ENCODE measurements around the gene FBXO11. TPM values are rescaled to one million over a fixed set of nuclear protein-coding genes. Genes with fewer than 3 reads are reported as not detected.
"Not testable (repeated sequence)": the region's sequence is repeated elsewhere in the genome, so short reads cannot be mapped to it uniquely, and the experiment has no call there.

Gene FBXO11
- total RNA-seq, 1 experiment from 2014 or later = 60.5 TPM

DNA sequence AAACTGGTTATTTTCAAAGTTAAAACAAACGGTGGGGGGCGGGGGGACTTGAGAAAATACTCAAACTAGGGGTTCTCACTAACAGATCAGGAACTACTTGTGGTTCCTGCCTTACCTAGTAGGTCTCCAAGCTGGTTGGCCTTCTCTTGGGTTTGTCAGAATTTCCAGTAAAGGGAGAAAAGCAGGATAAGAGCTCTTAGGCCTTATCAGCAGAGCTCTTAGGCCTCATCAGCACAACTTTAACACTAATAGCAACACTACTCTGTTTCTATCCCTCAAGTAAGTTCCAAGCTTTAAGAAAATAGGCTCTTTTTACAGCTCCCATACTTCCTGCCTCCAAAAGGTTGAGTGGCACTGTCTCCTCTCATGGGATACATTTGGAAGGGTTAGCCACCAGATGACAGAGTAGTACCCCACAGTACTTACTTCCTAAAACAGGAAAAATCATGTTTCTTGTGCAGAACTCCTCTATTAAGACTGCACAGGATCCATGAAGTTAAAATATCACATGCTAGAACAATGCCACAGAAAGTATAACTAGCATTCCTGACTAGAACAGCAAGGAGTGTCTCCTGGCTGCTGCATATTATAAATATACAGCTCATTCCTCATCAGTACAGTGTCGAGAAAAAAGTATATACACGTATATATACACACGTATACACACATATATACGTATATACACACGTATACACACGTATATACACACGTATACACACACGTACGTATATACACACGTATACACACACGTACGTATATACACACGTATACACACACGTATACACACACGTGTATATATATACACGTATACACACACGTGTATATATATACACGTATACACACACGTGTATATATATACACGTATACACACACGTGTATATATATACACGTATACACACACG is 6.1 kb downstream of the FBXO11 start:
- H3K36me3 ChIP-seq (ENCODE audit: control insufficient read depth, insufficient read depth, low read length) = no peaks in the 10 kb centered on the region
- CTCF ChIA-PET = interaction anchor here (1.4 kb wide), 1 partner anchor 41 kb away, joined by 5 read pairs; no protein-coding TSS in a partner anchor
- Mint-ChIP-seq H3K4me1 (ENCODE audit: low read depth, unreplicated experiment) (peaks cover 10% of the 10 kb centered on the region), H3K36me3 (ENCODE audit: insufficient read depth, unreplicated experiment) (peaks cover 8% of the 10 kb centered on the region), H3K9me3 (ENCODE audit: unreplicated experiment) (no peaks in the 10 kb centered on the region), H3K27me3 (ENCODE audit: insufficient read depth, unreplicated experiment) (no peaks in the 10 kb centered on the region), H3K27ac (ENCODE audit: unreplicated experiment) (no peak overlapping the region), H3K4me3 (ENCODE audit: unreplicated experiment) (no peak overlapping the region)
- no peaks in the 10 kb centered on the region for H3K9me3 ChIP-seq
- POLR2A ChIA-PET = interaction anchor here (0.6 kb wide), 1 partner anchor 58 kb away, joined by 3 read pairs; no protein-coding TSS in a partner anchor
- H3K4me1 ChIP-seq = peaks cover 8% of the 10 kb centered on the region
- BruUV-seq (replicated peaks) = no TSS peak
- no peak overlapping the region for H3K4me3 ChIP-seq (ENCODE audit: low read depth, low read length)
- TF ChIP-seq, protein P1, sequence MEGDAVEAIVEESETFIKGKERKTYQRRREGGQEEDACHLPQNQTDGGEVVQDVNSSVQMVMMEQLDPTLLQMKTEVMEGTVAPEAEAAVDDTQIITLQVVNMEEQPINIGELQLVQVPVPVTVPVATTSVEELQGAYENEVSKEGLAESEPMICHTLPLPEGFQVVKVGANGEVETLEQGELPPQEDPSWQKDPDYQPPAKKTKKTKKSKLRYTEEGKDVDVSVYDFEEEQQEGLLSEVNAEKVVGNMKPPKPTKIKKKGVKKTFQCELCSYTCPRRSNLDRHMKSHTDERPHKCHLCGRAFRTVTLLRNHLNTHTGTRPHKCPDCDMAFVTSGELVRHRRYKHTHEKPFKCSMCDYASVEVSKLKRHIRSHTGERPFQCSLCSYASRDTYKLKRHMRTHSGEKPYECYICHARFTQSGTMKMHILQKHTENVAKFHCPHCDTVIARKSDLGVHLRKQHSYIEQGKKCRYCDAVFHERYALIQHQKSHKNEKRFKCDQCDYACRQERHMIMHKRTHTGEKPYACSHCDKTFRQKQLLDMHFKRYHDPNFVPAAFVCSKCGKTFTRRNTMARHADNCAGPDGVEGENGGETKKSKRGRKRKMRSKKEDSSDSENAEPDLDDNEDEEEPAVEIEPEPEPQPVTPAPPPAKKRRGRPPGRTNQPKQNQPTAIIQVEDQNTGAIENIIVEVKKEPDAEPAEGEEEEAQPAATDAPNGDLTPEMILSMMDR (IDR thresholded peaks at IDR 0.05; ENCODE audit: insufficient read depth in 1 of 2, low read depth in 1 of 2, low read length in 1 of 2, severe bottlenecking in 1 of 2, unreplicated experiment in 1 of 2) = no peak
- H3K27me3 ChIP-seq (replicated peaks; ENCODE audit: control insufficient read depth, insufficient read depth, low read length) = no peaks in the 10 kb centered on the region
- intact Hi-C loops (cut with micrococcal nuclease; ENCODE audit: unreplicated experiment) = no loop called here
- DNase-seq = no peak

DNA sequence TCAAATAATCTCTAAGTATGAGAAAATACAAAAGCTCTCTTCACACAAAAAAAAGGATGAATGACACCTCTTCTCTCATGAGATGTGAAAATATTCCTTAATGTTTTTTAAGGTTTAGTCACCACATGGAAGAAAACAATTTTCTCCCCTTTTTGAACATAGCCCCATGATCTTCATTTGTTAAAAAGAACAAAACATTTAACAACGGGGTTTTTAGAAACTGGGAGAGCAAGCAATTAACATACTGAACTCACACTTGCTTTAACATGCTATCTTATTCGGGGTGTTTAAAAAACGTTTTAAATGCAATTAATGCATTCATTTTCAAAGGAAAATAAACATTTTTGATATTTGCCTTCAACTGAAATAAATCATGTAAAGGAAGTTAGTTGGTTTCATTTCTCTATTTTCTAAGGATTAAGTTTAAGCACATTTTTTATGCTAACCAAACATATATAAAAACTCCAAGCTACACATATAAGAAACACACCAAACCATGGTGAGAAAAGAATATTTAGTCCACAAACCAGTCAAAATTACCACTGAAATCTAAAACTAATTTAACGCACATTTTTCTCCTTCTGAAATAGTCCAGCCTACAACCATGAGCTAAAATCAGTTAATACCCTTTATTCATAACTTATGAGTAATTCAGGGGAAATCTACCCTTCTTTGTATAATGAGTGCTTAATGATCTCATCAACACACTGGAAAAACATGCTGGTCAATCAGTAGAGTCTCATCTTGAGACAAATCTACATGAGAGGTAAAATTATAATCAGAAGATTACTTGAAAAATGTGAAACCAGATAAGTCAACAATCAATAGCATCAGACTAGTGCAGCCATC is 8.2 kb downstream of the FBXO11 start:
- Histone ChIP-seq H3K9me3 (no peaks in the 10 kb centered on the region), H3K27me3 (replicated peaks; ENCODE audit: control insufficient read depth, insufficient read depth, low read length) (no peaks in the 10 kb centered on the region), H3K4me1 (peaks cover 8% of the 10 kb centered on the region), H3K4me3 (ENCODE audit: low read depth, low read length) (no peak overlapping the region), H3K36me3 (ENCODE audit: control insufficient read depth, insufficient read depth, low read length) (no peaks in the 10 kb centered on the region)
- BruUV-seq (replicated peaks) = no TSS peak
- H3K4me1 Mint-ChIP-seq (ENCODE audit: low read depth, unreplicated experiment) = no peaks in the 10 kb centered on the region
- DNase-seq = no peak
- TF ChIP-seq, protein P1 (IDR thresholded peaks at IDR 0.05; ENCODE audit: insufficient read depth in 1 of 2, low read depth in 1 of 2, low read length in 1 of 2, severe bottlenecking in 1 of 2, unreplicated experiment in 1 of 2) = no peak
- intact Hi-C loops (cut with micrococcal nuclease; ENCODE audit: unreplicated experiment) = no loop called here
- no peaks in the 10 kb centered on the region for H3K27me3 Mint-ChIP-seq (ENCODE audit: insufficient read depth, unreplicated experiment)
- POLR2A ChIA-PET = no interaction called here
- H3K36me3 Mint-ChIP-seq (ENCODE audit: insufficient read depth, unreplicated experiment) = no peaks in the 10 kb centered on the region
- no peak overlapping the region for H3K27ac Mint-ChIP-seq (ENCODE audit: unreplicated experiment)
- no peaks in the 10 kb centered on the region for H3K9me3 Mint-ChIP-seq (ENCODE audit: unreplicated experiment)
- H3K4me3 Mint-ChIP-seq (ENCODE audit: unreplicated experiment) = no peak overlapping the region
- CTCF ChIA-PET = no interaction called here

DNA sequence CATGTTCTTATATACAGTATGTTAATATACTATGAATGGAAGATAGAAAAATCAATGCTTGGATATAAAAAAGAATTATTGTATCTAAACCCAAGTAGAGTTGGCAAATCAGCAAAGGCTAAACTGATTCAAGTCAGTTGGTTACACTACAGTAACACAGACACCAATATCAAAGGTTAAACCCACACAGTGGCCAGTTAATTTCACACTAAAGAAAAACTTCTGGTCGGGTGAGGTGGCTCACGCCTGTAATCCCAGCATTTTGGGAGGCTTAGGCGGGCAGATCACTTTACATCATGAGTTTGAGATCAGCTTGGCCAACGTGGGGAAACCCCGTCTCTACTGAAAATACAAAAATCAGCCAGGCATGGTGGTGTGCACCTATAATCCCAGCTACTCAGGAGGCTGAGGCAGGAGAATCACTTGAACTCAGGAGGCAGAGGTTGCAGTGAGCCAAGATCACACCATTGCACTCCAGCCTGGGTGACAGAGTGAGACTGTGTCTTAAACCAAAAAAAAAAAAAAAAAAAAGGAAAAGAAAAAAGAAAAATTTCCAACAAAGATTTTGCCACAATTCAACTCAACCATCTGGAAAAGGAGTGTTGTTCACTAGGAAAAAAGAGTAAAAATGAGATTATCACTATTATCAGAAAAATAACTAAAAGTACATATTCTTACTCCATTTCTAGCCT is 9.0 kb downstream of the FBXO11 start:
- DNase-seq; POLR2A ChIA-PET; CTCF ChIA-PET; H3K4me1 ChIP-seq; H3K27me3 Mint-ChIP-seq (ENCODE audit: insufficient read depth, unreplicated experiment); H3K4me1 Mint-ChIP-seq (ENCODE audit: low read depth, unreplicated experiment); H3K36me3 ChIP-seq (ENCODE audit: control insufficient read depth, insufficient read depth, low read length); H3K27me3 ChIP-seq (replicated peaks; ENCODE audit: control insufficient read depth, insufficient read depth, low read length); BruUV-seq (replicated peaks); H3K9me3 Mint-ChIP-seq (ENCODE audit: unreplicated experiment); intact Hi-C loops (cut with micrococcal nuclease; ENCODE audit: unreplicated experiment); H3K27ac Mint-ChIP-seq (ENCODE audit: unreplicated experiment); H3K9me3 ChIP-seq; H3K36me3 Mint-ChIP-seq (ENCODE audit: insufficient read depth, unreplicated experiment); H3K4me3 Mint-ChIP-seq (ENCODE audit: unreplicated experiment); H3K4me3 ChIP-seq (ENCODE audit: low read depth, low read length): not testable (repeated sequence)

All from Caco-2 (cell line).